CD14-positive monocyte (primary cell): ENCODE measurements around the gene CAMK2N2. TPM values are rescaled to one million over a fixed set of nuclear protein-coding genes. Genes with fewer than 3 reads are reported as not detected.
A peak's percentile ranks its signal among the peaks of the same experiment; 100 is the strongest.

Experiments used
- DNase-seq, 3 donors: peaks; one replicate each; pipeline ENCODE4 v3.0.0-alpha.2; 2011 to 2022
- H2AFZ ChIP-seq: 2 replicates; pipeline ENCODE4 v1.6.0; 2012; ENCODE audit warnings: mild to moderate bottlenecking, low read depth, low read length, inconsistent platforms; ENCODE audit not compliant: insufficient read depth, poor library complexity, severe bottlenecking
- H3K27ac ChIP-seq, 2 donors: 1 replicate in 1 of 2; 2 replicates in 1 of 2; pipeline ENCODE4 v1.5.1; 2012 to 2013; ENCODE audit warnings: low read length in 2 of 2, control low read depth in 1 of 2, inconsistent platforms in 1 of 2, low read depth in 1 of 2, mild to moderate bottlenecking in 1 of 2
- H3K27me3 ChIP-seq, 2 donors: one replicate each; pipeline versions ENCODE4 v1.6.0 to v1.6.1; 2011 to 2013; ENCODE audit warnings: low read length in 2 of 2; ENCODE audit not compliant: control insufficient read depth in 2 of 2, insufficient read depth in 2 of 2
- H3K36me3 ChIP-seq, 2 donors: replicated peaks in 1 of 2; 1 replicate in 1 of 2; 2 replicates in 1 of 2; pipeline versions ENCODE4 v1.5.1 to v1.6.1; 2012 to 2013; ENCODE audit warnings: low read length in 2 of 2, control low read depth in 1 of 2, inconsistent platforms in 1 of 2, mild to moderate bottlenecking in 1 of 2; ENCODE audit not compliant: insufficient read depth in 2 of 2, control insufficient read depth in 1 of 2
- H3K4me1 ChIP-seq, 2 donors: 1 replicate in 1 of 2; 2 replicates in 1 of 2; pipeline versions ENCODE4 v1.5.1 to v1.6.1; 2012 to 2013; ENCODE audit warnings: low read length in 2 of 2, control low read depth in 1 of 2, inconsistent platforms in 1 of 2, mild to moderate bottlenecking in 1 of 2, moderate library complexity in 1 of 2; ENCODE audit not compliant: insufficient read depth in 2 of 2, control insufficient read depth in 1 of 2
- H3K4me2 ChIP-seq: replicated peaks from 2 replicates; pipeline ENCODE3; 2012; ENCODE audit warnings: low read length, moderate library complexity, mild to moderate bottlenecking; ENCODE audit not compliant: poor library complexity, severe bottlenecking; ENCODE audit errors: extremely low read depth
- H3K4me3 ChIP-seq, 3 experiments: fragments of 200-600 bp in 1 of 3; sonication (generic) in 1 of 3; replicated peaks in 1 of 3; 1 replicate in 2 of 3; 2 replicates in 1 of 3; pipeline ENCODE4 v1.5.1; 2011 to 2013; ENCODE audit warnings: low read length in 3 of 3, mild to moderate bottlenecking in 3 of 3, control low read depth in 2 of 3, low read depth in 2 of 3, inconsistent platforms in 1 of 3, moderate library complexity in 1 of 3
- H3K79me2 ChIP-seq: 2 replicates; pipeline ENCODE4 v1.6.0; 2012; ENCODE audit warnings: mild to moderate bottlenecking, control low read depth, inconsistent platforms, low read length, moderate library complexity; ENCODE audit not compliant: insufficient read depth
- H3K9ac ChIP-seq: 2 replicates; pipeline ENCODE4 v1.6.0; 2017; ENCODE audit warnings: low read length, mild to moderate bottlenecking; ENCODE audit not compliant: insufficient read depth, poor library complexity, severe bottlenecking
- H3K9me3 ChIP-seq, 2 donors: replicated peaks in 1 of 2; 1 replicate in 1 of 2; 2 replicates in 1 of 2; pipeline versions ENCODE4 v1.5.1 to v1.6.1; 2012 to 2013; ENCODE audit warnings: low read length in 2 of 2, control low read depth in 1 of 2; ENCODE audit not compliant: control insufficient read depth in 1 of 2, insufficient read depth in 1 of 2
- H4K20me1 ChIP-seq: 2 replicates; pipeline ENCODE4 v1.6.0; 2012; ENCODE audit warnings: mild to moderate bottlenecking, low read length, control low read depth, moderate library complexity; ENCODE audit not compliant: insufficient read depth
- H3K27ac Mint-ChIP-seq, 7 donors: one replicate each; pipeline ENCODE4 v1.8.0; 2020; ENCODE audit warnings: mild to moderate bottlenecking in 7 of 7, mixed read lengths in 7 of 7, moderate library complexity in 6 of 7, inconsistent platforms in 2 of 7
- H3K27me3 Mint-ChIP-seq, 3 donors: one replicate each; pipeline ENCODE4 v1.8.0; 2021 to 2022; ENCODE audit warnings: low read depth in 3 of 3, mild to moderate bottlenecking in 3 of 3, mixed read lengths in 3 of 3, moderate library complexity in 3 of 3, inconsistent platforms in 1 of 3
- H3K36me3 Mint-ChIP-seq, 2 donors: one replicate each; pipeline ENCODE4 v1.8.0; 2020; ENCODE audit warnings: mixed read lengths in 2 of 2, inconsistent platforms in 1 of 2, mild to moderate bottlenecking in 1 of 2
- H3K4me1 Mint-ChIP-seq: one replicate; pipeline ENCODE4 v1.8.0; 2020; ENCODE audit warnings: mild to moderate bottlenecking, mixed read lengths
- H3K4me3 Mint-ChIP-seq, 2 donors: one replicate each; pipeline ENCODE4 v1.8.0; 2020; ENCODE audit warnings: mild to moderate bottlenecking in 2 of 2, mixed read lengths in 2 of 2, moderate library complexity in 1 of 2
- H3K9me3 Mint-ChIP-seq, 7 donors: one replicate each; pipeline ENCODE4 v1.8.0; 2020 to 2022; ENCODE audit warnings: mixed read lengths in 7 of 7, mild to moderate bottlenecking in 6 of 7, moderate library complexity in 6 of 7, inconsistent platforms in 2 of 7
- WGBS: methylation state at CpG from one replicate; pipeline ENCODE4 v1.1.5; 2013; ENCODE audit warnings: missing lambda C conversion rate; ENCODE audit not compliant: insufficient coverage; 5-methylcytosine and 5-hydroxymethylcytosine counted together
- intact Hi-C, 2 donors: fragments of 100-400 bp; cut with micrococcal nuclease; formaldehyde crosslinking; loops; one replicate each; pipeline versions ENCODE4 v1.15.0 to v1.15.1; 2023
- polyA plus RNA-seq, 3 donors: library from polyadenylated mRNA; depleted of rRNA in 1 of 3; unstranded in 2 of 3; stranded (reverse) in 1 of 3; fragments of 300-500 nt in 2 of 3; fragments of >200 nt in 1 of 3; fragmentation: Illumina TruSeq in 2 of 3; gene quantifications; 1 replicate in 2 of 3; 2 replicates in 1 of 3; pipeline ENCODE4 v1.2.3, GENCODE V29; 2012 to 2021
- TF ChIP-seq, protein P1 (sequence below): fragments of 200-600 bp; IDR thresholded peaks from one replicate; pipeline ENCODE4 v1.8.0; 2022; ENCODE audit warnings: antibody characterized with exemption, mild to moderate bottlenecking

Gene CAMK2N2
- polyA plus RNA-seq, 3 donors = not detected

DNA sequence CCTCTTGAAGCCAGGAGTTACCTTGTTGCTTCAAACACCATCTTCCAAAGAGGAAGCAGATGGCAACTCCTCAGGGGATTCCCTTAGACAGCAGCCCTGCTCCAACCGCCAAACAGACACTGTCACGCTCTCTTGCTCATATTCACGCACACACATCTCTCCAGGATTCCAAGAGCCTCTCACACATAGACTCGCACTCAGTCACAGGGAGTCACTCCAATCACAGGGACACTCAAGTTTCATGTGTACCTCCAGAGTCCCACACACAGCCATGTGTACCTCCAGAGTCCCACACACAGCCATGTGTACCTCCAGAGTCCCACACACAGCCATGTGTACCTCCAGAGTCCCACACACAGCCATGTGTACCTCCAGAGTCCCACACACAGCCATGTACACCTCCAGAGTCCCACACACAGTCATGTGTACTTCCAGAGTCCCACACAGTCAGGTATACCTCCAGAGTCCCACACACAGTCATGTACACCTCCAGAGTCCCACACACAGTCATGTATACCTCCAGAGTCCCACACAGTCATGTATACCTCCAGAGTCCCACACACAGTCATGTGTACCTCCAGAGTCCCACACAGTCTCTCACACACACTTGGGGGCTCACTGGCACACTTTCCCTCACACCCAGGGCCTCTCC is 25.8 kb downstream of the CAMK2N2 start:
- Mint-ChIP-seq H3K36me3 (no peaks in the 10 kb centered on the region), H3K9me3 (peaks cover 0 to 7% (median 4%) of the 10 kb centered on the region in 7 donors), H3K4me1 (peaks cover 4% of the 10 kb centered on the region), H3K27ac (no peak overlapping the region), H3K4me3 (peak overlapping the region in 1 of 2 donors; percentile 53), H3K27me3 (peaks cover 28 to 38% (median 32%) of the 10 kb centered on the region in 3 donors)
- H3K27me3 ChIP-seq = peaks cover 22 to 29% of the 10 kb centered on the region in 2 donors
- intact Hi-C loops = no loop called here
- no peak for DNase-seq
- no peak overlapping the region for H3K4me3 ChIP-seq
- no peak overlapping the region for H3K9ac ChIP-seq
- no peaks in the 10 kb centered on the region for H3K36me3 ChIP-seq
- no peaks in the 10 kb centered on the region for H3K4me1 ChIP-seq
- no peak overlapping the region for H3K4me2 ChIP-seq
- WGBS = 70% methylated on average over 4 of the region's 4 CpGs
- H3K79me2 ChIP-seq = no peaks in the 10 kb centered on the region
- H2AFZ ChIP-seq = no peak overlapping the region
- H4K20me1 ChIP-seq = no peaks in the 10 kb centered on the region
- peaks cover 0 to 9% of the 10 kb centered on the region in 2 donors for H3K9me3 ChIP-seq
- H3K27ac ChIP-seq = no peak overlapping the region
- TF ChIP-seq, protein P1, sequence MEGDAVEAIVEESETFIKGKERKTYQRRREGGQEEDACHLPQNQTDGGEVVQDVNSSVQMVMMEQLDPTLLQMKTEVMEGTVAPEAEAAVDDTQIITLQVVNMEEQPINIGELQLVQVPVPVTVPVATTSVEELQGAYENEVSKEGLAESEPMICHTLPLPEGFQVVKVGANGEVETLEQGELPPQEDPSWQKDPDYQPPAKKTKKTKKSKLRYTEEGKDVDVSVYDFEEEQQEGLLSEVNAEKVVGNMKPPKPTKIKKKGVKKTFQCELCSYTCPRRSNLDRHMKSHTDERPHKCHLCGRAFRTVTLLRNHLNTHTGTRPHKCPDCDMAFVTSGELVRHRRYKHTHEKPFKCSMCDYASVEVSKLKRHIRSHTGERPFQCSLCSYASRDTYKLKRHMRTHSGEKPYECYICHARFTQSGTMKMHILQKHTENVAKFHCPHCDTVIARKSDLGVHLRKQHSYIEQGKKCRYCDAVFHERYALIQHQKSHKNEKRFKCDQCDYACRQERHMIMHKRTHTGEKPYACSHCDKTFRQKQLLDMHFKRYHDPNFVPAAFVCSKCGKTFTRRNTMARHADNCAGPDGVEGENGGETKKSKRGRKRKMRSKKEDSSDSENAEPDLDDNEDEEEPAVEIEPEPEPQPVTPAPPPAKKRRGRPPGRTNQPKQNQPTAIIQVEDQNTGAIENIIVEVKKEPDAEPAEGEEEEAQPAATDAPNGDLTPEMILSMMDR = no peak

- Histone ChIP-seq H4K20me1 (no peaks in the 10 kb centered on the region), H3K9me3 (peaks cover 0 to 9% of the 10 kb centered on the region in 2 donors), H2AFZ (no peak overlapping the region), H3K9ac (no peak overlapping the region), H3K27ac (no peak overlapping the region), H3K4me1 (peaks cover under 1 to 1% of the 10 kb centered on the region in 2 donors), H3K4me2 (no peak overlapping the region), H3K36me3 (no peaks in the 10 kb centered on the region), H3K79me2 (no peaks in the 10 kb centered on the region), H3K27me3 (peaks cover 27 to 33% of the 10 kb centered on the region in 2 donors), H3K4me3 (no peak overlapping the region)
- H3K27ac Mint-ChIP-seq = no peak overlapping the region
- DNase-seq = no peak
- H3K27me3 Mint-ChIP-seq = peaks cover 32 to 44% (median 32%) of the 10 kb centered on the region in 3 donors
- TF ChIP-seq, protein P1 = no peak
- no peaks in the 10 kb centered on the region for H3K36me3 Mint-ChIP-seq
- H3K4me1 Mint-ChIP-seq = peaks cover 4% of the 10 kb centered on the region
- intact Hi-C loops = no loop called here
- peaks cover 0 to 7% (median 4%) of the 10 kb centered on the region in 7 donors for H3K9me3 Mint-ChIP-seq
- H3K4me3 Mint-ChIP-seq = no peak overlapping the region
- WGBS = 95% methylated on average over 11 of the region's 19 CpGs
Observed at GRCh38 chr3:184234671-184235380, 26.5 kb downstream of the CAMK2N2 start.
